Osteocyte (in vitro differentiated cells): ENCODE data around the gene TMBIM6. TPM values are rescaled to one million over a fixed set of nuclear protein-coding genes. Genes with fewer than 3 reads are reported as not detected.
A peak's percentile ranks its signal among the peaks of the same experiment; 100 is the strongest.

ENCODE experiments used
- DNase-seq: peaks from one replicate; pipeline ENCODE4 v3.0.0; 2021; ENCODE audit warnings: mixed read lengths; ENCODE audit not compliant: unreplicated experiment; ENCODE audit errors: extremely low spot score
- H3K27ac Mint-ChIP-seq: one replicate; pipeline ENCODE4 v1.8.0; 2021; ENCODE audit warnings: mild to moderate bottlenecking, mixed read lengths; ENCODE audit not compliant: unreplicated experiment
- H3K27me3 Mint-ChIP-seq: one replicate; pipeline ENCODE4 v1.8.0; 2021; ENCODE audit warnings: mixed read lengths; ENCODE audit not compliant: unreplicated experiment
- H3K36me3 Mint-ChIP-seq: one replicate; pipeline ENCODE4 v1.8.0; 2021; ENCODE audit warnings: mixed read lengths; ENCODE audit not compliant: unreplicated experiment
- H3K4me1 Mint-ChIP-seq: one replicate; pipeline ENCODE4 v1.8.0; 2021; ENCODE audit warnings: mixed read lengths; ENCODE audit not compliant: unreplicated experiment
- H3K4me3 Mint-ChIP-seq: one replicate; pipeline ENCODE4 v1.8.0; 2021; ENCODE audit warnings: mild to moderate bottlenecking, moderate library complexity, mixed read lengths; ENCODE audit not compliant: unreplicated experiment
- H3K9me3 Mint-ChIP-seq: one replicate; pipeline ENCODE4 v1.8.0; 2021; ENCODE audit warnings: mixed read lengths; ENCODE audit not compliant: unreplicated experiment
- total RNA-seq: library from RNA; stranded (reverse); gene quantifications from 2 replicates; pipeline ENCODE4 v1.2.1, GENCODE V29; 2021
- TF ChIP-seq, protein P1 (sequence below): fragments of 200-600 bp; sonication (generic); IDR thresholded peaks from 2 replicates; pipeline ENCODE4 v1.5.0; 2021; ENCODE audit warnings: antibody characterized with exemption, mild to moderate bottlenecking, moderate library complexity

TMBIM6 gene
- total RNA-seq, 1 donor from 2014 or later, result 385 TPM

GRCh38 chr12:49744363-49744885 is 3.1 kb downstream of the TMBIM6 start:
- peaks cover 44% of the 10 kb centered on the region for H3K4me1 Mint-ChIP-seq
- TF ChIP-seq, protein P1, sequence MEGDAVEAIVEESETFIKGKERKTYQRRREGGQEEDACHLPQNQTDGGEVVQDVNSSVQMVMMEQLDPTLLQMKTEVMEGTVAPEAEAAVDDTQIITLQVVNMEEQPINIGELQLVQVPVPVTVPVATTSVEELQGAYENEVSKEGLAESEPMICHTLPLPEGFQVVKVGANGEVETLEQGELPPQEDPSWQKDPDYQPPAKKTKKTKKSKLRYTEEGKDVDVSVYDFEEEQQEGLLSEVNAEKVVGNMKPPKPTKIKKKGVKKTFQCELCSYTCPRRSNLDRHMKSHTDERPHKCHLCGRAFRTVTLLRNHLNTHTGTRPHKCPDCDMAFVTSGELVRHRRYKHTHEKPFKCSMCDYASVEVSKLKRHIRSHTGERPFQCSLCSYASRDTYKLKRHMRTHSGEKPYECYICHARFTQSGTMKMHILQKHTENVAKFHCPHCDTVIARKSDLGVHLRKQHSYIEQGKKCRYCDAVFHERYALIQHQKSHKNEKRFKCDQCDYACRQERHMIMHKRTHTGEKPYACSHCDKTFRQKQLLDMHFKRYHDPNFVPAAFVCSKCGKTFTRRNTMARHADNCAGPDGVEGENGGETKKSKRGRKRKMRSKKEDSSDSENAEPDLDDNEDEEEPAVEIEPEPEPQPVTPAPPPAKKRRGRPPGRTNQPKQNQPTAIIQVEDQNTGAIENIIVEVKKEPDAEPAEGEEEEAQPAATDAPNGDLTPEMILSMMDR, result no peak
- no peaks in the 10 kb centered on the region for H3K27me3 Mint-ChIP-seq
- H3K9me3 Mint-ChIP-seq, result no peaks in the 10 kb centered on the region
- no peak for DNase-seq
- peaks cover 7% of the 10 kb centered on the region for H3K36me3 Mint-ChIP-seq
- H3K4me3 Mint-ChIP-seq, result no peak overlapping the region
- peak overlapping the region; percentile 12 for H3K27ac Mint-ChIP-seq

DNA sequence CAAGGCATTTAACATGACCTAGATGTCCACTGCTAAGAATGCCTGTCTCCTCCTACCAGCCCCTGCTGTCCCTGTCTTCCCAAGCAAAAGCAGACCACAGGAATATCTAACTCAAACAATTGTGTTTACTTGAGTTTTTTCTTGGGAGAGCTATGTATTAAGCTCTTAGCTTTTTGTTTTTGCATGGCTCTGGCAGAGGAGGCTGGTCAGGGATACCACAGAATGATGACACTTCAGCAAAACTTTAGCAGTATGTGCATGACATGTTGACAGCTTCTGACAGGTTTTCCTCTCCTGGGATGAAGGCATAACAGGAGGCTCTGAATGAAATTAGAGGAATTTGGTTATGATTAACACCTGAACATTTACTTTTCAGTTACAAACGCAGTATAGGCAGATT is 6.9 kb downstream of the TMBIM6 start:
- H3K27me3 Mint-ChIP-seq, result no peaks in the 10 kb centered on the region

GRCh38 chr12:49748800-49749199 is 7.4 kb downstream of the TMBIM6 start:
- Mint-ChIP-seq H3K36me3 (peaks cover 15% of the 10 kb centered on the region), H3K27ac (no peak overlapping the region), H3K27me3 (no peaks in the 10 kb centered on the region), H3K4me1 (peaks cover 39% of the 10 kb centered on the region), H3K9me3 (no peaks in the 10 kb centered on the region), H3K4me3 (no peak overlapping the region)
- TF ChIP-seq, protein P1, result no peak
- no peak for DNase-seq

More for the DNA sequence above, 6.9 kb downstream of the TMBIM6 start:
- Mint-ChIP-seq H3K4me1 (peaks cover 44% of the 10 kb centered on the region), H3K36me3 (peaks cover 13% of the 10 kb centered on the region), H3K27ac (no peak overlapping the region), H3K9me3 (no peaks in the 10 kb centered on the region), H3K4me3 (no peak overlapping the region)
- TF ChIP-seq, protein P1, result no peak
- no peak for DNase-seq

DNA sequence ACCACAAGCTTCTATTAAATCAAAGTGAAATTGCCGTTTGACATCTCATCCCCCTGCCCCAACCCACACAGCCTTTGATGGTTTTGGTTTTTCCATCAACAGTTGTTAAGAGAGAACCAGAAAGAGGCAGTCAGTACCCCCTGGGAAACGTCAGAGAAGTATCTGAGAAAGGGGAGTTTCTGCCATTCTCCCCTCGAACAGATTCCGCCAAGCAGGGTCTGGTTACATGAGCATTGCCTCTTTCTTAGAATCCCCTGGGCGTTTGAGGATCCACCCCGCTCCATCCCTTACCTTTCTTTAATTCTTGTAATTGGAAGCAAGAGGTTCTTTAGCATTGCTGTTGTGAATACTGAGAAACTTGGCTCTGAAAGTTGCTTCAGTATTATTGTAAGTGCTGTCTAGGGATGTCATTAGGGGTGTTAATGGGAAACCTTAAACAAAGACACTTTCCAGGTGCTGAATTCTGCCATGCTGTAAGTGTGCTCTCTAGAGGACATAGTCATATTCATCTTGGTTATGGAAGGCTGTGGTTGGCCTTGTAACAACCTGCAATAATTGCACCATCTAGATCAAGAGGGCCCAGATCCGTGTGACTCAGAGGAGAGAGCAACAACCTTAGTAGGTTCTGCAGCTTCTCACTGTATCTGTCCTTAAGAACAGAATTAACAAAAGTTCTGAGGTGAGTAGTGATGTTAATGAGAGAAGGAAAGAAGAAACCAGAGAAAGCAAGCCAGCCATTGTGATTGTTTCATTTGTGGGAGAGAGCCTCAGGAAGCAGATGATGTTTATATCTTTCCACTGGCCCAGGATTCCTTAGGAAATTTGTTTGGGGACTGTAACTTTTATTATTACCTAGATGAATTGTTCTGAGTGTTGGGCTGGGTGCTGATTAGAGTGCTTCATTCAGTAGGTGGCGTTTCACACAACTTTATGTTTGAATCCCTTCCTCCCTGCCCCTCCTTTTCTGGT is 9.0 kb downstream of the TMBIM6 start:
- Mint-ChIP-seq H3K4me1 (peaks cover 25% of the 10 kb centered on the region), H3K27ac (peak overlapping the region; percentile 46), H3K9me3 (no peaks in the 10 kb centered on the region), H3K27me3 (no peaks in the 10 kb centered on the region), H3K4me3 (no peak overlapping the region), H3K36me3 (peaks cover 22% of the 10 kb centered on the region)
- DNase-seq, result peak; percentile 10
- TF ChIP-seq, protein P1, result no peak

DNA sequence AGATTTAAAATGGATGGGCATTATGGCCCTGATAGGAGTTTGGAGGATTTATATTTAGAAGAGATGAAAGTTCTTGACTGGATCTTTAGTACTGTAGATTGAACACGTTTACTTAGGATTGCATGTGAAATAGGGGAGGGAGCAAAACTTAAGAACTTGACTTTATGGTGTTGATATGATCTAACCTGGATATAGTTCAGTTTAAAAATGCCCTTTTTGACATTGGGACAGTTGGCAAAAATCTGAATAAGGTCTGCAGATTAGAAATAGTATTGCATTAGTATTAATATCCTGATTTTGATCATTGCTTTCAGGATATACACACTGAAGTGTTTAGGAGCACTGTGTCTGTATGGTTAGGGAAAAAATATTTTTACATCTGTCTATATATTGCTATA is 9.6 kb downstream of the TMBIM6 start:
- Mint-ChIP-seq H3K27me3 (no peaks in the 10 kb centered on the region), H3K4me3 (no peak overlapping the region), H3K4me1 (peaks cover 25% of the 10 kb centered on the region), H3K27ac (peak overlapping the region; percentile 46), H3K36me3 (peaks cover 24% of the 10 kb centered on the region), H3K9me3 (no peaks in the 10 kb centered on the region)
- no peak for DNase-seq
- TF ChIP-seq, protein P1, result no peak
